HepG2 (cell line): ENCODE results near the gene ERBB4. TPM values are rescaled to one million over a fixed set of nuclear protein-coding genes. Genes with fewer than 3 reads are reported as not detected.

ENCODE experiments used
- ATAC-seq: fragments of 200-7000 bp; cut with Tn5 transposase; 3 replicates; pipeline ENCODE4 v1.9.1; 2020; ENCODE audit warnings: mild to moderate bottlenecking, moderate library complexity
- BruUV-seq: library from RNA; stranded (reverse); fragments of 400-500 nt; replicated peaks from 2 replicates; lab custom pipeline; 2021; lab: Mats Ljungman, UMichigan
- CTCF ChIA-PET: fragments of 300-600 bp; formaldehyde crosslinking; extraction: SDS; loops from one replicate; lab custom pipeline; 2021; ENCODE audit warnings: low total read pairs, inconsistent platforms, low intra/inter-chr PET ratio; lab: Yijun Ruan, JAX
- POLR2A ChIA-PET: fragments of 350-600 bp; sonication (Branson Sonifier 250); formaldehyde crosslinking; loops from one replicate; lab custom pipeline; 2020; ENCODE audit warnings: antibody characterized with exemption, inconsistent platforms; lab: Yijun Ruan, JAX
- DNase-seq: peaks from one replicate; pipeline ENCODE4 v3.0.0-alpha.2; 2015; ENCODE audit warnings: low spot score
- FAIRE-seq: peaks from 3 replicates; lab custom pipeline; 2011; peaks lifted over from hg19 to GRCh38; lab: Jason Lieb, UNC
- H2AFZ ChIP-seq: one replicate; pipeline ENCODE4 v1.6.1; 2011; ENCODE audit warnings: low read length, inconsistent platforms
- H3K27ac ChIP-seq: fragments of 300-600 bp; 3 replicates; pipeline ENCODE4 v1.8.0; 2011; ENCODE audit warnings: mixed run types, mild to moderate bottlenecking, mixed read lengths, low read length, inconsistent platforms; ENCODE audit not compliant: insufficient read depth; ENCODE audit errors: extremely low read length
- H3K27me3 ChIP-seq, 2 experiments: fragments of 200-600 bp in 1 of 2; 2 replicates in 1 of 2; 3 replicates in 1 of 2; pipeline versions ENCODE4 v1.6.0 to v1.8.0; 2011; ENCODE audit warnings: low read length in 2 of 2, mild to moderate bottlenecking in 2 of 2, moderate library complexity in 2 of 2, inconsistent platforms in 1 of 2; ENCODE audit not compliant: insufficient read depth in 2 of 2, control insufficient read depth in 1 of 2
- H3K36me3 ChIP-seq, 2 experiments: fragments of 200-600 bp in 1 of 2; replicated peaks in 1 of 2; 2 replicates in 1 of 2; 3 replicates in 1 of 2; pipeline versions ENCODE4 v1.5.1 to v1.8.0; 2011; ENCODE audit warnings: low read length in 2 of 2, inconsistent platforms in 1 of 2; ENCODE audit not compliant: insufficient read depth in 2 of 2, control insufficient read depth in 1 of 2
- H3K4me1 ChIP-seq: 2 replicates; pipeline ENCODE4 v1.5.1; 2012; ENCODE audit warnings: low read length, inconsistent platforms; ENCODE audit not compliant: insufficient read depth
- H3K4me2 ChIP-seq: 2 replicates; pipeline ENCODE4 v1.6.0; 2011; ENCODE audit warnings: low read depth, low read length, inconsistent platforms
- H3K4me3 ChIP-seq, 3 experiments: fragments of 200-600 bp in 1 of 3; sonication (generic), shearing (Covaris generic) in 1 of 3; replicated peaks in 1 of 3; 2 replicates each; pipeline ENCODE4 v1.5.1; 2011 to 2016; ENCODE audit warnings: low read length in 3 of 3, inconsistent platforms in 2 of 3, low read depth in 2 of 3, mild to moderate bottlenecking in 2 of 3, control low read depth in 1 of 3, mixed read lengths in 1 of 3; ENCODE audit not compliant: insufficient read depth in 1 of 3
- H3K79me2 ChIP-seq: one replicate; pipeline ENCODE4 v1.6.1; 2011; ENCODE audit warnings: low read length, inconsistent platforms; ENCODE audit not compliant: insufficient read depth
- H3K9ac ChIP-seq: 2 replicates; pipeline ENCODE4 v1.6.0; 2011; ENCODE audit warnings: mild to moderate bottlenecking, low read depth, low read length, inconsistent platforms; ENCODE audit not compliant: insufficient read depth
- H3K9me3 ChIP-seq: 2 replicates; pipeline ENCODE4 v1.5.1; 2012; ENCODE audit warnings: mild to moderate bottlenecking, low read length
- H4K20me1 ChIP-seq: 2 replicates; pipeline ENCODE4 v1.6.0; 2011; ENCODE audit warnings: inconsistent platforms, mild to moderate bottlenecking, low read length, moderate library complexity; ENCODE audit not compliant: insufficient read depth
- CEBPG ChIP-seq: IDR thresholded peaks from 2 replicates; pipeline ENCODE4 v1.6.1; 2016
- EHMT2 ChIP-seq: fragments of 200-600 bp; sonication (generic); IDR thresholded peaks from 2 replicates; pipeline ENCODE4 v1.7.0; 2017; ENCODE audit warnings: antibody characterized with exemption, low read depth, low read length, borderline replicate concordance
- MIXL1 ChIP-seq: IDR thresholded peaks from 2 replicates; pipeline ENCODE4 v1.6.1; 2016
- THAP7 ChIP-seq: sonication (generic); formaldehyde crosslinking; IDR thresholded peaks from 2 replicates; pipeline ENCODE4 v1.8.1; 2023; ENCODE audit warnings: mild to moderate bottlenecking, missing genetic modification reagents
- ZBTB46 ChIP-seq: sonication (generic); formaldehyde crosslinking; IDR thresholded peaks from 2 replicates; pipeline ENCODE4 v1.4.0; 2020; ENCODE audit warnings: mild to moderate bottlenecking, missing genetic modification reagents, borderline replicate concordance
- ZKSCAN1 ChIP-seq: fragments of 150-350 bp; IDR thresholded peaks from 2 replicates; pipeline ENCODE4 v1.6.1; 2014; ENCODE audit warnings: low read length
- ZNF326 ChIP-seq: sonication (generic); formaldehyde crosslinking; IDR thresholded peaks from 2 replicates; pipeline ENCODE4 v1.4.0; 2020; ENCODE audit warnings: missing genetic modification reagents, borderline replicate concordance
- ZNF619 ChIP-seq: sonication (generic); formaldehyde crosslinking; IDR thresholded peaks from 2 replicates; pipeline ENCODE4 v1.4.0; 2020; ENCODE audit warnings: mild to moderate bottlenecking, missing genetic modification reagents
- in situ Hi-C: cut with HindIII; loops from 2 replicates; pipeline ENCODE4 v1.10.0; 2017; ENCODE audit warnings: low pct_unique_long_range_greater_than_20kb; ENCODE audit not compliant: extremely low pct_ligation_motif_present
- intact Hi-C: fragments of 100-400 bp; cut with micrococcal nuclease; formaldehyde crosslinking; loops from one replicate; pipeline ENCODE4 v1.10.0; 2022; ENCODE audit not compliant: unreplicated experiment
- polyA plus RNA-seq, 8 experiments: library from polyadenylated mRNA; depleted of rRNA in 3 of 8; stranded (reverse) in 7 of 8; unstranded in 1 of 8; fragments of >200 nt; fragmentation: Illumina TruSeq in 4 of 8; extraction: Trizol in 4 of 8; gene quantifications; 2 replicates each; pipeline versions ENCODE4 v1.2.1 to v1.2.3, GENCODE V29; 2011 to 2016; ENCODE audit warnings: low read depth in 4 of 8, missing spikeins in 1 of 8, mixed read lengths in 1 of 8; ENCODE audit not compliant: insufficient read depth in 1 of 8
- total RNA-seq, 5 experiments: library from RNA; depleted of rRNA; stranded (reverse); fragments of >200 nt; fragmentation: Illumina TruSeq; extraction: Trizol; gene quantifications; 2 replicates each; pipeline ENCODE4 v1.2.3, GENCODE V29; 2016; ENCODE audit warnings: low read depth in 1 of 5
- TF ChIP-seq, protein P1 (sequence below): sonication (generic); formaldehyde crosslinking; IDR thresholded peaks from 2 replicates; pipeline ENCODE4 v1.4.0; 2020; ENCODE audit warnings: mild to moderate bottlenecking, missing genetic modification reagents

The ERBB4 gene
- total and polyA plus RNA-seq, 2 of the 13 experiments (the other 11 are each of a cell fraction or from before 2014, with no cell fraction given): not detected

- ATAC-seq (no peak), FAIRE-seq (no peak)
- Histone ChIP-seq H3K4me2 (no peak overlapping the region), H3K27me3 (no peaks in the 10 kb centered on the region), H3K9me3 (no peaks in the 10 kb centered on the region), H3K4me1 (no peaks in the 10 kb centered on the region), H3K36me3 (no peaks in the 10 kb centered on the region), H2AFZ (no peak overlapping the region), H3K27ac (no peak overlapping the region), H3K79me2 (no peaks in the 10 kb centered on the region)
- POLR2A ChIA-PET: no interaction called here
- in situ Hi-C loops (no loop called here), intact Hi-C loops (no loop called here)
- CTCF ChIA-PET: no interaction called here
- no TSS peak for BruUV-seq
- TF ChIP-seq ZKSCAN1: no peak
- no peak for TF ChIP-seq ZNF326 (CRISPR knock-in tag)
- TF ChIP-seq EHMT2: no peak
- TF ChIP-seq MIXL1 (CRISPR knock-in tag): no peak
- no peak for TF ChIP-seq CEBPG (CRISPR knock-in tag)
- TF ChIP-seq ZBTB46 (CRISPR knock-in tag): no peak
- TF ChIP-seq, all 625 proteins: peak for 0
- no peak overlapping the region for H3K4me3 ChIP-seq
- DNase-seq: no peak
- no peaks in the 10 kb centered on the region for H4K20me1 ChIP-seq
- H3K9ac ChIP-seq: no peak overlapping the region
These were observed 438.9 kb downstream of the ERBB4 start for GRCh38 chr2:212099658-212100057.

- Histone ChIP-seq H3K9ac (no peak overlapping the region), H3K27ac (no peak overlapping the region), H3K9me3 (no peaks in the 10 kb centered on the region), H3K36me3 (no peaks in the 10 kb centered on the region), H3K4me2 (no peak overlapping the region), H3K27me3 (no peaks in the 10 kb centered on the region), H3K4me3 (no peak overlapping the region), H3K4me1 (no peaks in the 10 kb centered on the region), H4K20me1 (no peaks in the 10 kb centered on the region), H3K79me2 (no peaks in the 10 kb centered on the region), H2AFZ (no peak overlapping the region)
- ChIA-PET POLR2A (no interaction called here), CTCF (no interaction called here)
- intact Hi-C loops: no loop called here
- FAIRE-seq (no peak), ATAC-seq (no peak), DNase-seq (no peak)
- in situ Hi-C loops: no loop called here
- no TSS peak for BruUV-seq
- TF ChIP-seq ZNF619 (CRISPR knock-in tag) (no peak), THAP7 (CRISPR knock-in tag) (no peak)
- TF ChIP-seq, protein P1, sequence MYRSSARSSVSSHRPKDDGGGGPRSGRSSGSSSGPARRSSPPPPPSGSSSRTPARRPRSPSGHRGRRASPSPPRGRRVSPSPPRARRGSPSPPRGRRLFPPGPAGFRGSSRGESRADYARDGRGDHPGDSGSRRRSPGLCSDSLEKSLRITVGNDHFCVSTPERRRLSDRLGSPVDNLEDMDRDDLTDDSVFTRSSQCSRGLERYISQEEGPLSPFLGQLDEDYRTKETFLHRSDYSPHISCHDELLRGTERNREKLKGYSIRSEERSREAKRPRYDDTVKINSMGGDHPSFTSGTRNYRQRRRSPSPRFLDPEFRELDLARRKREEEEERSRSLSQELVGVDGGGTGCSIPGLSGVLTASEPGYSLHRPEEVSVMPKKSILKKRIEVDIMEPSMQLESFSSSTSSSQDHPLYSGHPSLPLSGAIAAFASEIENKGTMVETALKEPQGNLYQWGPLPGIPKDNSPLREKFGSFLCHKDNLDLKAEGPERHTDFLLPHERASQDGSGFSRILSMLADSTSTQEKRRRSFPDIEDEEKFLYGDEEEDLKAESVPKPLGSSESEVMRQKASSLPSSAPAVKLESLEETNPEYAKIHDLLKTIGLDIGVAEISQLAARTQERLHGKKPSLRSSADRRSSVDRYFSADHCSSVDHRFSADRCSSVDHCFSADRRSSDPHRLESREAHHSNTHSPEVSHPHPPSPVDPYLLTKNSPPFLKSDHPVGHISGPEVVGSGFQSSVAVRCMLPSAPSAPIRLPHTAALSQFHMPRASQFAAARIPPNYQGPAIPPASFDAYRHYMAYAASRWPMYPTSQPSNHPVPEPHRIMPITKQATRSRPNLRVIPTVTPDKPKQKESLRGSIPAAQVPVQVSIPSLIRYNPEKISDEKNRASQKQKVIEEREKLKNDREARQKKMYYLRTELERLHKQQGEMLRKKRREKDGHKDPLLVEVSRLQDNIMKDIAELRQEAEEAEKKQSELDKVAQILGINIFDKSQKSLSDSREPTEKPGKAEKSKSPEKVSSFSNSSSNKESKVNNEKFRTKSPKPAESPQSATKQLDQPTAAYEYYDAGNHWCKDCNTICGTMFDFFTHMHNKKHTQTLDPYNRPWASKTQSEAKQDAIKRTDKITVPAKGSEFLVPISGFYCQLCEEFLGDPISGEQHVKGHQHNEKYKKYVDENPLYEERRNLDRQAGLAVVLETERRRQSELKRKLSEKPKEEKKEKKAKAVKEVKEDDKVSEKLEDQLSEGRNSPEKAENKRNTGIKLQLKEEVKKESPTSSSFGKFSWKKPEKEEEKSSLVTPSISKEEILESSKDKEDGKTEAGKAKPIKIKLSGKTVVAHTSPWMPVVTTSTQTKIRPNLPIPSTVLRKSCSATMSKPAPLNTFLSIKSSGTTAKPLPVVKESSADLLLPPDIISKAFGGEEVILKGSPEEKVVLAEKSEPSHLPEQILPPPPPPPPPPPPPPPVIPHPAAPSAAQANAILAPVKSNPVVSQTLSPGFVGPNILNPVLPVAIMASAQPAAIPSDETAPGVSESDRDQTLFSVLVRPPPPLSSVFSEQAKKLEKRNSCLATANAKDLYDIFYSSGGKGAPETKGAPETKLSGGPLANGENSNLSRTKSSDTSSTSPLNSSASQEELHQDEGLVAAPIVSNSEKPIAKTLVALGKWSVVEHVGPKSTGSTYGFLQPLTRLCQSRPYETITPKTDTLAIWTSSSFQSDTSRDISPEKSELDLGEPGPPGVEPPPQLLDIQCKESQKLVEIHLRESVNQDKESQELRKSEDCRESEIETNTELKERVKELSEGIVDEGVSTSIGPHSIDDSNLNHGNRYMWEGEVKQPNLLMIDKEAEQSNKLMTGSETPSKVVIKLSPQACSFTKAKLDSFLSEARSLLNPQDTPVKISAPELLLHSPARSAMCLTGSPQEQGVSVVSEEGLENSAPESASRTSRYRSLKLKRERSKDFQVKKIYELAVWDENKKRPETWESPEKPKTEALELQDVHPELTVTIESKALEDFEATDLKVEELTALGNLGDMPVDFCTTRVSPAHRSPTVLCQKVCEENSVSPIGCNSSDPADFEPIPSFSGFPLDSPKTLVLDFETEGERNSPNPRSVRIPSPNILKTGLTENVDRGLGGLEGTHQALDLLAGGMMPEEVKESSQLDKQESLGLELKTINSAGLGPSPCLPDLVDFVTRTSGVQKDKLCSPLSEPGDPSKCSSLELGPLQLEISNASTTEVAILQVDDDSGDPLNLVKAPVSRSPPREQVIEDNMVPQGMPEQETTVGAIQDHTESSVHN (CRISPR knock-in tag): no peak
These were observed 439.6 kb downstream of the ERBB4 start for GRCh38 chr2:212098966-212099365.
